Endothelial cell of umbilical vein (primary cell): ENCODE data around the gene GLB1L2. TPM values are rescaled to one million over a fixed set of nuclear protein-coding genes. Genes with fewer than 3 reads are reported as not detected.

Experiments used
- BruUV-seq: library from RNA; stranded (reverse); fragments of 400-500 nt; replicated peaks from 2 replicates; lab custom pipeline; 2021; lab: Mats Ljungman, UMichigan
- CTCF ChIA-PET: fragments of 300-600, 350-600 bp; sonication (Branson Sonifier 250); formaldehyde crosslinking; loops from one replicate; lab custom pipeline; 2021; ENCODE audit warnings: antibody characterized with exemption, inconsistent platforms; lab: Charles Lee
- POLR2A ChIA-PET: fragments of 300-600, 350-600 bp; sonication (Branson Sonifier 250); formaldehyde crosslinking; loops from one replicate; lab custom pipeline; 2021; ENCODE audit warnings: antibody characterized with exemption, inconsistent platforms; lab: Charles Lee
- DNase-seq: peaks from one replicate; pipeline ENCODE4 v3.0.0-alpha.2; 2011; ENCODE audit warnings: low read depth, low spot score
- FAIRE-seq: peaks from 2 replicates; lab custom pipeline; 2011; peaks lifted over from hg19 to GRCh38; lab: Jason Lieb, UNC
- H2AFZ ChIP-seq: 2 replicates; pipeline ENCODE4 v1.6.0; 2012; ENCODE audit warnings: low read depth, low read length, control low read depth, inconsistent platforms
- H3K27ac ChIP-seq: 2 replicates; pipeline ENCODE4 v1.5.1; 2011; ENCODE audit warnings: low read depth, mild to moderate bottlenecking, control low read depth, low read length, moderate library complexity; ENCODE audit not compliant: insufficient read depth
- H3K27me3 ChIP-seq, 2 experiments: 2 replicates each; pipeline versions ENCODE4 v1.6.0 to v1.6.1; 2011; ENCODE audit warnings: low read length in 2 of 2, mixed read lengths in 1 of 2; ENCODE audit not compliant: control insufficient read depth in 2 of 2, insufficient read depth in 2 of 2
- H3K36me3 ChIP-seq, 2 experiments: 2 replicates in 1 of 2; 3 replicates in 1 of 2; pipeline ENCODE4 v1.5.1; 2011; ENCODE audit warnings: low read length in 2 of 2, mild to moderate bottlenecking in 1 of 2, moderate library complexity in 1 of 2; ENCODE audit not compliant: control insufficient read depth in 2 of 2, insufficient read depth in 2 of 2; ENCODE audit errors: extremely low read depth in 1 of 2
- H3K4me1 ChIP-seq: 3 replicates; pipeline ENCODE4 v1.5.1; 2011; ENCODE audit warnings: mild to moderate bottlenecking, low read length; ENCODE audit not compliant: control insufficient read depth, insufficient read depth; ENCODE audit errors: extremely low read depth
- H3K4me2 ChIP-seq: 2 replicates; pipeline ENCODE4 v1.6.1; 2011; ENCODE audit warnings: low read length, control low read depth, mixed read lengths; ENCODE audit not compliant: insufficient read depth
- H3K4me3 ChIP-seq, 3 experiments: fragments of 200-600 bp in 1 of 3; sonication (generic), shearing (Covaris generic) in 1 of 3; replicated peaks in 1 of 3; 2 replicates each; pipeline ENCODE4 v1.5.1; 2011 to 2016; ENCODE audit warnings: control low read depth in 3 of 3, low read length in 3 of 3, mild to moderate bottlenecking in 2 of 3, inconsistent platforms in 1 of 3, low read depth in 1 of 3, moderate library complexity in 1 of 3; ENCODE audit not compliant: insufficient read depth in 1 of 3
- H3K79me2 ChIP-seq: 2 replicates; pipeline ENCODE4 v1.6.0; 2012; ENCODE audit warnings: low read length, inconsistent platforms; ENCODE audit not compliant: control insufficient read depth, insufficient read depth
- H3K9ac ChIP-seq: replicated peaks from 2 replicates; pipeline ENCODE3; 2011; ENCODE audit warnings: low read length, control low read depth; ENCODE audit not compliant: insufficient read depth; ENCODE audit errors: extremely low read depth
- H3K9me1 ChIP-seq: replicated peaks from 3 replicates; pipeline ENCODE4 v1.6.0; 2011; ENCODE audit warnings: mild to moderate bottlenecking, low read length; ENCODE audit not compliant: control insufficient read depth, insufficient read depth; ENCODE audit errors: extremely low read depth
- H3K9me3 ChIP-seq: replicated peaks from 2 replicates; pipeline ENCODE4 v1.5.1; 2012; ENCODE audit warnings: low read length, inconsistent platforms; ENCODE audit not compliant: control insufficient read depth, insufficient read depth
- H4K20me1 ChIP-seq: replicated peaks from 2 replicates; pipeline ENCODE3; 2011; ENCODE audit warnings: mild to moderate bottlenecking, low read length; ENCODE audit not compliant: control insufficient read depth, insufficient read depth; ENCODE audit errors: extremely low read depth
- EZH2 ChIP-seq: IDR thresholded peaks from 2 replicates; pipeline ENCODE4 v1.6.1; 2012; ENCODE audit warnings: borderline replicate concordance, low read depth, mild to moderate bottlenecking, moderate library complexity, low read length, inconsistent platforms; ENCODE audit not compliant: severe bottlenecking
- FOS ChIP-seq: IDR thresholded peaks from 2 replicates; pipeline ENCODE4 v1.6.1; 2011; ENCODE audit warnings: mild to moderate bottlenecking, low read length, moderate library complexity, borderline replicate concordance; ENCODE audit not compliant: insufficient read depth
- GATA2 ChIP-seq: IDR thresholded peaks from 2 replicates; pipeline ENCODE4 v1.7.0; 2011; ENCODE audit warnings: low read depth, mild to moderate bottlenecking, moderate library complexity, mixed read lengths, low read length; ENCODE audit not compliant: insufficient read length, insufficient read depth
- JUN ChIP-seq: IDR thresholded peaks from 2 replicates; pipeline ENCODE4 v1.6.1; 2011; ENCODE audit warnings: borderline replicate concordance, low read depth; ENCODE audit not compliant: insufficient read length, insufficient read depth
- MYC ChIP-seq: IDR thresholded peaks from one replicate; pipeline ENCODE4 v1.6.1; 2011; ENCODE audit warnings: mild to moderate bottlenecking, low read depth, low read length
- POLR2A ChIP-seq: IDR thresholded peaks from 2 replicates; pipeline ENCODE4 v1.6.1; 2012; ENCODE audit warnings: low read depth, mild to moderate bottlenecking, control low read depth, low read length
- POLR2AphosphoS5 ChIP-seq: IDR thresholded peaks from 2 replicates; pipeline ENCODE4 v1.6.1; 2012; ENCODE audit warnings: low read depth, mild to moderate bottlenecking, control low read depth, low read length, moderate library complexity; ENCODE audit not compliant: insufficient read depth
- dilution Hi-C: fragments of 300-500 bp; cut with MboI; formaldehyde crosslinking; loops from one replicate; pipeline ENCODE4 v1.15.0; 2019; ENCODE audit warnings: low sequenced_read_pairs; ENCODE audit not compliant: extremely low pct_ligation_motif_present
- intact Hi-C: fragments of 100-400 bp; cut with micrococcal nuclease; formaldehyde crosslinking; loops from one replicate; pipeline ENCODE4 v1.10.0; 2022
- polyA plus RNA-seq, 4 experiments: library from polyadenylated mRNA; depleted of rRNA in 3 of 4; stranded (reverse) in 3 of 4; unstranded in 1 of 4; fragments of >200 nt; gene quantifications; 2 replicates each; pipeline versions ENCODE4 v1.2.1 to v1.2.3, GENCODE V29; 2011 to 2012; ENCODE audit warnings: missing spikeins in 1 of 4
- total RNA-seq: library from RNA; stranded (reverse); gene quantifications from 2 replicates; pipeline ENCODE4 v1.2.3, GENCODE V29; 2021
- TF ChIP-seq, protein P1 (sequence below), 2 donors: IDR thresholded peaks; 1 replicate in 1 of 2; 2 replicates in 1 of 2; pipeline ENCODE4 v1.5.1; 2011; ENCODE audit warnings: low read length in 2 of 2, mild to moderate bottlenecking in 2 of 2, moderate library complexity in 2 of 2, control low read depth in 1 of 2, inconsistent platforms in 1 of 2, low read depth in 1 of 2; ENCODE audit not compliant: insufficient read depth in 1 of 2; ENCODE audit errors: extremely low read depth in 1 of 2
- TF ChIP-seq, protein P2 (sequence below): IDR thresholded peaks from 2 replicates; pipeline ENCODE4 v1.6.1; 2011; ENCODE audit not compliant: insufficient read depth, insufficient read length

GLB1L2 gene
- total and polyA plus RNA-seq, 2 donors (not counting 3 experiments of a cell fraction or from before 2014, with no cell fraction given): 0.55 to 0.59 TPM

DNA sequence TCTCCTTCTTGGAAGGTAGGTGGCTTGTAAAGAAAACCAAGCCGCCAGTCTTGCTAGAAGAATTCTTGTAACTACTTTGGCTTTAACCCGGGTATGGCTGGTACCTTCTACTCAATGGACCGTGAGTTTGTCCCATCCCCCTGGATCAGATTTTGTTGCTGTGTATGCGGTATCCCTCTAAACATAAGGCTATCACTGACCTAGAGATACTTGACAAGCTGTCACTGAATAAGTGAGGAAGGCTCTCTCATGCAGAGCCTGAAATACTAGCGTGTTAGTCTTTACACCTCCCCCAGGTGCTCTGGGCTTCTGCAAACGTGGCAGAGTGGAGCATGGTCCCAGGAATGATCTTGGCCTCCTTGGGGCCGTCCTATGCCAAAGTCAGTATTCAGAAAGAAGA is 34.5 kb downstream of the GLB1L2 start:
- H2AFZ ChIP-seq: no peak overlapping the region
- BruUV-seq: no TSS peak
- TF ChIP-seq MYC (no peak), POLR2A (no peak), GATA2 (no peak)
- H3K79me2 ChIP-seq: no peaks in the 10 kb centered on the region
- no peaks in the 10 kb centered on the region for H3K9me3 ChIP-seq
- H3K4me3 ChIP-seq: no peak overlapping the region
- no peak overlapping the region for H3K4me2 ChIP-seq
- no peaks in the 10 kb centered on the region for H4K20me1 ChIP-seq
- no peaks in the 10 kb centered on the region for H3K36me3 ChIP-seq
- H3K27me3 ChIP-seq: no peaks in the 10 kb centered on the region
- dilution Hi-C loops (no loop called here), intact Hi-C loops (no loop called here)
- no peak for FAIRE-seq
- no peak for DNase-seq
- no peaks in the 10 kb centered on the region for H3K4me1 ChIP-seq
- H3K27ac ChIP-seq: no peak overlapping the region
- POLR2A ChIA-PET: no interaction called here
- no peak overlapping the region for H3K9ac ChIP-seq
- no peaks in the 10 kb centered on the region for H3K9me1 ChIP-seq
- CTCF ChIA-PET: no interaction called here

DNA sequence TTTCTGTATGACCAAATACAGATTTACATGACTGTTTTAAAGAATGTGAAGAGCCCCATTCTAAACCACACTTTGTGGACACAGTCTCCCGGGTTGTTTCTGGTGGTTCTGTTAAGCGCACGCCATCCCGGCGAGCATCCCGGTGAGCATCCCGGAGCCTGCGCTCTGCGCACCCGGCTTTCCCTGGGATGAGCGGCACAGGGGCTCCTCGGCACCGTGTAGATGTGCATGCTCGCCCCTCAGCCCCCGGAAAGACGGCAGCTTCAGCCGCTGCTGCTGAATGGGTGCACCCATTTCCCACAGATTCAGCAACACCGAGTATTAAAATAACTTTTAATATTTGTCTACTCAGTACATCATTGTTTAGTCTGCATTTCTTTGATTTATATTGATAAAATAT is 36.0 kb downstream of the GLB1L2 start:
- CTCF ChIA-PET: no interaction called here

More for the DNA sequence above, 36.0 kb downstream of the GLB1L2 start:
- Histone ChIP-seq H3K9me1 (no peaks in the 10 kb centered on the region), H2AFZ (no peak overlapping the region), H3K4me1 (no peaks in the 10 kb centered on the region), H3K4me2 (no peak overlapping the region), H3K27me3 (no peaks in the 10 kb centered on the region), H3K27ac (no peak overlapping the region), H3K9me3 (no peaks in the 10 kb centered on the region), H3K36me3 (no peaks in the 10 kb centered on the region), H3K9ac (no peak overlapping the region), H4K20me1 (no peaks in the 10 kb centered on the region), H3K4me3 (no peak overlapping the region), H3K79me2 (no peaks in the 10 kb centered on the region)
- BruUV-seq: no TSS peak
- TF ChIP-seq, protein P1, sequence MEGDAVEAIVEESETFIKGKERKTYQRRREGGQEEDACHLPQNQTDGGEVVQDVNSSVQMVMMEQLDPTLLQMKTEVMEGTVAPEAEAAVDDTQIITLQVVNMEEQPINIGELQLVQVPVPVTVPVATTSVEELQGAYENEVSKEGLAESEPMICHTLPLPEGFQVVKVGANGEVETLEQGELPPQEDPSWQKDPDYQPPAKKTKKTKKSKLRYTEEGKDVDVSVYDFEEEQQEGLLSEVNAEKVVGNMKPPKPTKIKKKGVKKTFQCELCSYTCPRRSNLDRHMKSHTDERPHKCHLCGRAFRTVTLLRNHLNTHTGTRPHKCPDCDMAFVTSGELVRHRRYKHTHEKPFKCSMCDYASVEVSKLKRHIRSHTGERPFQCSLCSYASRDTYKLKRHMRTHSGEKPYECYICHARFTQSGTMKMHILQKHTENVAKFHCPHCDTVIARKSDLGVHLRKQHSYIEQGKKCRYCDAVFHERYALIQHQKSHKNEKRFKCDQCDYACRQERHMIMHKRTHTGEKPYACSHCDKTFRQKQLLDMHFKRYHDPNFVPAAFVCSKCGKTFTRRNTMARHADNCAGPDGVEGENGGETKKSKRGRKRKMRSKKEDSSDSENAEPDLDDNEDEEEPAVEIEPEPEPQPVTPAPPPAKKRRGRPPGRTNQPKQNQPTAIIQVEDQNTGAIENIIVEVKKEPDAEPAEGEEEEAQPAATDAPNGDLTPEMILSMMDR (IDR thresholded peaks at IDR 0.05; ENCODE audit: extremely low read depth in 1 of 2, insufficient read depth in 1 of 2, low read depth in 1 of 2, low read length in 2 of 2): no peak
- no peak for TF ChIP-seq EZH2
- TF ChIP-seq POLR2A: no peak
- TF ChIP-seq GATA2: no peak
- no peak for TF ChIP-seq FOS
- no peak for TF ChIP-seq JUN
- no peak for TF ChIP-seq MYC
- TF ChIP-seq, protein P2, sequence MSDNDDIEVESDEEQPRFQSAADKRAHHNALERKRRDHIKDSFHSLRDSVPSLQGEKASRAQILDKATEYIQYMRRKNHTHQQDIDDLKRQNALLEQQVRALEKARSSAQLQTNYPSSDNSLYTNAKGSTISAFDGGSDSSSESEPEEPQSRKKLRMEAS: no peak
- no peak for TF ChIP-seq POLR2AphosphoS5
- DNase-seq: no peak
- intact Hi-C loops: no loop called here
- POLR2A ChIA-PET: no interaction called here
- FAIRE-seq: no peak
- dilution Hi-C loops: no loop called here
